HEK293 (cell line): Measurements from ENCODE around the gene LRP3.
A peak's percentile ranks its signal among the peaks of the same experiment; 100 is the strongest.

ENCODE experiments used
- CTCF ChIA-PET: fragments of 350-600 bp; formaldehyde crosslinking; extraction: SDS; loops from one replicate; lab custom pipeline; 2021; ENCODE audit warnings: antibody characterized with exemption; lab: Yijun Ruan, JAX
- POLR2A ChIA-PET: fragments of 300-600 bp; formaldehyde crosslinking; extraction: SDS; loops from one replicate; lab custom pipeline; 2020; ENCODE audit warnings: antibody characterized with exemption, inconsistent platforms; lab: Yijun Ruan, JAX
- H3K27ac ChIP-seq: fragments of 200-500 bp; sonication (Bioruptor generic); 2 replicates; pipeline ENCODE4 v1.5.1; 2014; ENCODE audit warnings: low read depth, low read length, control low read depth, inconsistent platforms; ENCODE audit errors: extremely low read depth
- H3K36me3 ChIP-seq, 2 experiments: fragments of 200-500 bp in 1 of 2; sonication (Bioruptor generic) in 1 of 2; 1 replicate in 1 of 2; 2 replicates in 1 of 2; pipeline ENCODE4 v1.5.1; 2014 to 2017; ENCODE audit warnings: inconsistent platforms in 2 of 2, low read length in 2 of 2; ENCODE audit not compliant: control insufficient read depth in 2 of 2, insufficient read depth in 1 of 2
- H3K4me1 ChIP-seq: fragments of 200-500 bp; sonication (Bioruptor generic); 2 replicates; pipeline ENCODE4 v1.5.1; 2014; ENCODE audit warnings: mild to moderate bottlenecking, low read length, inconsistent platforms; ENCODE audit not compliant: control insufficient read depth, insufficient read depth
- H3K4me3 ChIP-seq: 2 replicates; pipeline ENCODE4 v1.5.1; 2011; ENCODE audit warnings: low read depth, mild to moderate bottlenecking, control low read depth, low read length, moderate library complexity
- H3K9me3 ChIP-seq: fragments of 200-500 bp; sonication (Bioruptor generic); 2 replicates; pipeline ENCODE4 v1.5.1; 2014; ENCODE audit warnings: low read depth, low read length, inconsistent platforms; ENCODE audit not compliant: control insufficient read depth, insufficient read depth
- GLIS2 ChIP-seq: fragments of 450-650 bp; formaldehyde crosslinking; IDR thresholded peaks from 2 replicates; pipeline ENCODE4 v1.5.1; 2016; ENCODE audit warnings: missing biosample characterization, missing genetic modification characterization
- HOXC10 ChIP-seq: sonication (generic); formaldehyde crosslinking; IDR thresholded peaks from 2 replicates; pipeline ENCODE4 v1.8.1; 2023; ENCODE audit warnings: mild to moderate bottlenecking, missing genetic modification reagents
- ZBTB21 ChIP-seq: fragments of 450-650 bp; formaldehyde crosslinking; IDR thresholded peaks from 2 replicates; pipeline ENCODE4 v1.5.1; 2017; ENCODE audit warnings: missing biosample characterization, missing genetic modification characterization
- ZBTB7A ChIP-seq: fragments of 450-650 bp; formaldehyde crosslinking; IDR thresholded peaks from 2 replicates; pipeline ENCODE4 v1.5.1; 2016; ENCODE audit warnings: low read depth, missing biosample characterization, missing genetic modification characterization
- ZFHX2 ChIP-seq: fragments of 450-650 bp; formaldehyde crosslinking; conservative IDR thresholded peaks from 2 replicates; pipeline ENCODE4 v1.5.1; 2016; ENCODE audit warnings: missing biosample characterization, missing genetic modification characterization
- ZFP37 ChIP-seq: fragments of 450-650 bp; formaldehyde crosslinking; IDR thresholded peaks from 2 replicates; pipeline ENCODE4 v1.5.1; 2016; ENCODE audit warnings: missing biosample characterization, missing genetic modification characterization
- ZFP41 ChIP-seq: fragments of 450-650 bp; formaldehyde crosslinking; IDR thresholded peaks from 2 replicates; pipeline ENCODE4 v1.5.1; 2016; ENCODE audit warnings: missing biosample characterization, missing genetic modification characterization, borderline replicate concordance
- ZNF121 ChIP-seq: fragments of 450-650 bp; formaldehyde crosslinking; IDR thresholded peaks from 2 replicates; pipeline ENCODE4 v1.5.1; 2016; ENCODE audit warnings: missing biosample characterization, missing genetic modification characterization
- ZNF169 ChIP-seq: fragments of 450-650 bp; formaldehyde crosslinking; IDR thresholded peaks from 2 replicates; pipeline ENCODE4 v1.5.1; 2016; ENCODE audit warnings: missing biosample characterization, missing genetic modification characterization
- ZNF391 ChIP-seq: fragments of 450-650 bp; formaldehyde crosslinking; IDR thresholded peaks from 2 replicates; pipeline ENCODE4 v1.5.1; 2016; ENCODE audit warnings: low read depth, missing biosample characterization, missing genetic modification characterization, borderline replicate concordance
- ZNF600 ChIP-seq: fragments of 450-650 bp; formaldehyde crosslinking; IDR thresholded peaks from 2 replicates; pipeline ENCODE4 v1.5.1; 2016; ENCODE audit warnings: missing biosample characterization, missing genetic modification characterization
- ZNF624 ChIP-seq: fragments of 450-650 bp; formaldehyde crosslinking; IDR thresholded peaks from 2 replicates; pipeline ENCODE4 v1.5.1; 2017; ENCODE audit warnings: missing biosample characterization, missing genetic modification characterization
- ZNF654 ChIP-seq: fragments of 450-650 bp; formaldehyde crosslinking; IDR thresholded peaks from 2 replicates; pipeline ENCODE4 v1.5.1; 2016; ENCODE audit warnings: low read depth, missing biosample characterization, missing genetic modification characterization
- ZNF747 ChIP-seq: fragments of 450-650 bp; formaldehyde crosslinking; IDR thresholded peaks from 2 replicates; pipeline ENCODE4 v1.5.1; 2016; ENCODE audit warnings: missing biosample characterization, missing genetic modification characterization
- ZSCAN30 ChIP-seq: fragments of 450-650 bp; IDR thresholded peaks from 2 replicates; pipeline ENCODE4 v1.5.1; 2018; ENCODE audit warnings: missing biosample characterization, mild to moderate bottlenecking, missing genetic modification characterization, moderate library complexity
- TF ChIP-seq, protein P1 (sequence below): fragments of 450-650 bp; formaldehyde crosslinking; optimal IDR thresholded peaks from 2 replicates; pipeline ENCODE3; 2016; ENCODE audit warnings: missing biosample characterization, mild to moderate bottlenecking, missing genetic modification characterization
- TF ChIP-seq, protein P2 (sequence below): fragments of 450-650 bp; formaldehyde crosslinking; IDR thresholded peaks from 2 replicates; pipeline ENCODE4 v1.5.1; 2016; ENCODE audit warnings: missing biosample characterization, missing genetic modification characterization
- TF ChIP-seq, protein P3 (sequence below): fragments of 450-650 bp; formaldehyde crosslinking; IDR thresholded peaks from 2 replicates; pipeline ENCODE4 v1.5.1; 2016; ENCODE audit warnings: missing biosample characterization, missing genetic modification characterization
- TF ChIP-seq, protein P4 (sequence below): fragments of 450-650 bp; formaldehyde crosslinking; IDR thresholded peaks from 2 replicates; pipeline ENCODE4 v1.5.1; 2016; ENCODE audit warnings: missing biosample characterization, missing genetic modification characterization
- TF ChIP-seq, protein P5 (sequence below): fragments of 450-650 bp; formaldehyde crosslinking; IDR thresholded peaks from 2 replicates; pipeline ENCODE4 v1.5.1; 2016; ENCODE audit warnings: missing biosample characterization, missing genetic modification characterization, low read depth
- TF ChIP-seq, protein P6 (sequence below): fragments of 450-650 bp; formaldehyde crosslinking; IDR thresholded peaks from 2 replicates; pipeline ENCODE4 v1.5.1; 2016; ENCODE audit warnings: missing biosample characterization, missing genetic modification characterization

The LRP3 gene

DNA sequence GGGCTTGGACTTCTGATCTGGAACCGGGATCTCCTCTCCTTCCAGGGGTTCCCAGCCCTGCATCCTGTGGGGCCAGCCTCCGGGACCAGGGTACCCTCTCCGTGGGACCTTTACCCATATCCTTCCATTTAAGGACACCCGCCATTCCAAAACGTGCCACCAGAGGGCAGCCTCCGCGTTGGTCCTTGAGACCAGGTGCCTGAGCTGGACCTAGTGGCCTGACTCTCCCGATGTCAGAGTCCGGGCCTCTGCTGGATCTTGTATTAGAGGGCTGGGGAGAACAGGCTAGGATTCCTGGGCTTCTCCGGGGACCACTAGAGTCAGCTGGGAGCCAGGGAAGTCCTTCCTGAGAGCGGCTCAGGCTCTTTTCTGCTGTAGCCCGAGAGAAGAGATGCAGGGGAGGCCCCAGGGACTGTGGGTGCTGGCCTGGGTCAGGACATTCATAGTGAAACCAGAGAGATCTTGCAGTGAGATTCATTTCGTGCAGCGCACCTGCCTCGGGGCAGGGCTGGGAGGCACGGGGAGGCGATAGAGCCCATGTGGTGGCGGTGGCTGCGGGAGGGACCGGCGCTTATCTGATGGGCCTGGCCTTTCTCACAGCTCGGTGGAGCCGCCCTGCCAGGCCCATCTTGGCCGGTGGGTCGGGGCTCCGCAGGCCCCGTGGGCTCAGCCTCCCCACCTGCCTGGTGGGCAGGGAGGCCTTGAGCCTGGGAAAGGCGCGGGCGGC is 41.3 kb downstream of the LRP3 start:
- H3K4me3 ChIP-seq = no peak overlapping the region
- H3K36me3 ChIP-seq = no peaks in the 10 kb centered on the region
- peaks cover 2% of the 10 kb centered on the region; the same call in 1 of the 2 replicates for H3K4me1 ChIP-seq
- H3K9me3 ChIP-seq = no peaks in the 10 kb centered on the region; the same call in 1 of the 2 replicates
- ChIA-PET POLR2A (interaction anchor here (0.6 to 1.4 kb wide), 3 partner anchors 67 to 143 kb away, joined by 3 read pairs; partner anchors contain the start of gene CEBPA), CTCF (interaction anchor here (0.5 to 11.2 kb wide), 63 partner anchors 8 to 1117 kb away, joined by 3 to 292 read pairs (median 4); partner anchors contain the start of gene SLC7A10)
- H3K27ac ChIP-seq = no peak overlapping the region
- TF ChIP-seq ZBTB21 (tag by site-specific recombination) (no peak; the same call in 1 of the 2 replicates), ZNF600 (tag by site-specific recombination) (peak; percentile 34; the same call in 1 of the 2 replicates), HOXC10 (CRISPR knock-in tag) (no peak), ZNF747 (tag by site-specific recombination) (no peak), ZNF169 (tag by site-specific recombination) (0 out of 2 replicates have a peak, but pooled peaks have one; percentile 40), ZNF391 (tag by site-specific recombination) (peak; percentile 72; the same call in 1 of the 2 replicates), ZNF624 (tag by site-specific recombination) (no peak), ZFP41 (tag by site-specific recombination) (no peak), ZNF121 (peak; percentile 77; the same call in 1 of the 2 replicates), ZSCAN30 (tag by site-specific recombination) (0 out of 2 replicates have a peak, but pooled peaks have one; percentile 20), ZBTB7A (tag by site-specific recombination) (0 out of 2 replicates have a peak, but pooled peaks have one; percentile 40), ZNF654 (peak; percentile 86), ZFHX2 (tag by site-specific recombination) (peak; percentile 23; the same call in 1 of the 2 replicates), ZFP37 (tag by site-specific recombination) (peak; percentile 79; the same call in 1 of the 2 replicates), GLIS2 (tag by site-specific recombination) (0 out of 2 replicates have a peak, but pooled peaks have one; percentile 52)
- TF ChIP-seq, protein P1, sequence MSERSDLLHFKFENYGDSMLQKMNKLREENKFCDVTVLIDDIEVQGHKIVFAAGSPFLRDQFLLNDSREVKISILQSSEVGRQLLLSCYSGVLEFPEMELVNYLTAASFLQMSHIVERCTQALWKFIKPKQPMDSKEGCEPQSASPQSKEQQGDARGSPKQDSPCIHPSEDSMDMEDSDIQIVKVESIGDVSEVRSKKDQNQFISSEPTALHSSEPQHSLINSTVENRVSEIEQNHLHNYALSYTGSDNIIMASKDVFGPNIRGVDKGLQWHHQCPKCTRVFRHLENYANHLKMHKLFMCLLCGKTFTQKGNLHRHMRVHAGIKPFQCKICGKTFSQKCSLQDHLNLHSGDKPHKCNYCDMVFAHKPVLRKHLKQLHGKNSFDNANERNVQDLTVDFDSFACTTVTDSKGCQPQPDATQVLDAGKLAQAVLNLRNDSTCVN = peak; percentile 8
- TF ChIP-seq, protein P2, sequence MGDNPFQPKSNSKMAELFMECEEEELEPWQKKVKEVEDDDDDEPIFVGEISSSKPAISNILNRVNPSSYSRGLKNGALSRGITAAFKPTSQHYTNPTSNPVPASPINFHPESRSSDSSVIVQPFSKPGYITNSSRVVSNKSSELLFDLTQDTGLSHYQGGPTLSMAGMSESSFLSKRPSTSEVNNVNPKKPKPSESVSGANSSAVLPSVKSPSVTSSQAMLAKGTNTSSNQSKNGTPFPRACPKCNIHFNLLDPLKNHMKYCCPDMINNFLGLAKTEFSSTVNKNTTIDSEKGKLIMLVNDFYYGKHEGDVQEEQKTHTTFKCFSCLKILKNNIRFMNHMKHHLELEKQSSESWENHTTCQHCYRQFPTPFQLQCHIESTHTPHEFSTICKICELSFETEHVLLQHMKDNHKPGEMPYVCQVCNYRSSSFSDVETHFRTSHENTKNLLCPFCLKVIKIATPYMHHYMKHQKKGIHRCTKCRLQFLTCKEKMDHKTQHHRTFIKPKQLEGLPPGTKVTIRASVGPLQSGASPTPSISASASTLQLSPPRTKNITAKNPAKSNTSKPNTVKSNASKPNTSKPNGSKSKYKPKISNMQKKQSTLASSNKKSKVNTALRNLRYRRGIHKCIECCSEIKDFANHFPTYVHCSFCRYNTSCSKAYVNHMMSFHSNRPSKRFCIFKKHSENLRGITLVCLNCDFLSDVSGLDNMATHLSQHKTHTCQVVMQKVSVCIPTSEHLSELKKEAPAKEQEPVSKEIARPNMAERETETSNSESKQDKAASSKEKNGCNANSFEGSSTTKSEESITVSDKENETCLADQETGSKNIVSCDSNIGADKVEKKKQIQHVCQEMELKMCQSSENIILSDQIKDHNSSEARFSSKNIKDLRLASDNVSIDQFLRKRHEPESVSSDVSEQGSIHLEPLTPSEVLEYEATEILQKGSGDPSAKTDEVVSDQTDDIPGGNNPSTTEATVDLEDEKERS (tag by site-specific recombination) = no peak
- TF ChIP-seq, protein P3, sequence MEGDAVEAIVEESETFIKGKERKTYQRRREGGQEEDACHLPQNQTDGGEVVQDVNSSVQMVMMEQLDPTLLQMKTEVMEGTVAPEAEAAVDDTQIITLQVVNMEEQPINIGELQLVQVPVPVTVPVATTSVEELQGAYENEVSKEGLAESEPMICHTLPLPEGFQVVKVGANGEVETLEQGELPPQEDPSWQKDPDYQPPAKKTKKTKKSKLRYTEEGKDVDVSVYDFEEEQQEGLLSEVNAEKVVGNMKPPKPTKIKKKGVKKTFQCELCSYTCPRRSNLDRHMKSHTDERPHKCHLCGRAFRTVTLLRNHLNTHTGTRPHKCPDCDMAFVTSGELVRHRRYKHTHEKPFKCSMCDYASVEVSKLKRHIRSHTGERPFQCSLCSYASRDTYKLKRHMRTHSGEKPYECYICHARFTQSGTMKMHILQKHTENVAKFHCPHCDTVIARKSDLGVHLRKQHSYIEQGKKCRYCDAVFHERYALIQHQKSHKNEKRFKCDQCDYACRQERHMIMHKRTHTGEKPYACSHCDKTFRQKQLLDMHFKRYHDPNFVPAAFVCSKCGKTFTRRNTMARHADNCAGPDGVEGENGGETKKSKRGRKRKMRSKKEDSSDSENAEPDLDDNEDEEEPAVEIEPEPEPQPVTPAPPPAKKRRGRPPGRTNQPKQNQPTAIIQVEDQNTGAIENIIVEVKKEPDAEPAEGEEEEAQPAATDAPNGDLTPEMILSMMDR (tag by site-specific recombination) = peak; percentile 88
- TF ChIP-seq, protein P4, sequence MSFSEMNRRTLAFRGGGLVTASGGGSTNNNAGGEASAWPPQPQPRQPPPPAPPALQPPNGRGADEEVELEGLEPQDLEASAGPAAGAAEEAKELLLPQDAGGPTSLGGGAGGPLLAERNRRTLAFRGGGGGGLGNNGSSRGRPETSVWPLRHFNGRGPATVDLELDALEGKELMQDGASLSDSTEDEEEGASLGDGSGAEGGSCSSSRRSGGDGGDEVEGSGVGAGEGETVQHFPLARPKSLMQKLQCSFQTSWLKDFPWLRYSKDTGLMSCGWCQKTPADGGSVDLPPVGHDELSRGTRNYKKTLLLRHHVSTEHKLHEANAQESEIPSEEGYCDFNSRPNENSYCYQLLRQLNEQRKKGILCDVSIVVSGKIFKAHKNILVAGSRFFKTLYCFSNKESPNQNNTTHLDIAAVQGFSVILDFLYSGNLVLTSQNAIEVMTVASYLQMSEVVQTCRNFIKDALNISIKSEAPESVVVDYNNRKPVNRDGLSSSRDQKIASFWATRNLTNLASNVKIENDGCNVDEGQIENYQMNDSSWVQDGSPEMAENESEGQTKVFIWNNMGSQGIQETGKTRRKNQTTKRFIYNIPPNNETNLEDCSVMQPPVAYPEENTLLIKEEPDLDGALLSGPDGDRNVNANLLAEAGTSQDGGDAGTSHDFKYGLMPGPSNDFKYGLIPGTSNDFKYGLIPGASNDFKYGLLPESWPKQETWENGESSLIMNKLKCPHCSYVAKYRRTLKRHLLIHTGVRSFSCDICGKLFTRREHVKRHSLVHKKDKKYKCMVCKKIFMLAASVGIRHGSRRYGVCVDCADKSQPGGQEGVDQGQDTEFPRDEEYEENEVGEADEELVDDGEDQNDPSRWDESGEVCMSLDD (tag by site-specific recombination) = peak; percentile 19; the same call in 1 of the 2 replicates
- TF ChIP-seq, protein P5, sequence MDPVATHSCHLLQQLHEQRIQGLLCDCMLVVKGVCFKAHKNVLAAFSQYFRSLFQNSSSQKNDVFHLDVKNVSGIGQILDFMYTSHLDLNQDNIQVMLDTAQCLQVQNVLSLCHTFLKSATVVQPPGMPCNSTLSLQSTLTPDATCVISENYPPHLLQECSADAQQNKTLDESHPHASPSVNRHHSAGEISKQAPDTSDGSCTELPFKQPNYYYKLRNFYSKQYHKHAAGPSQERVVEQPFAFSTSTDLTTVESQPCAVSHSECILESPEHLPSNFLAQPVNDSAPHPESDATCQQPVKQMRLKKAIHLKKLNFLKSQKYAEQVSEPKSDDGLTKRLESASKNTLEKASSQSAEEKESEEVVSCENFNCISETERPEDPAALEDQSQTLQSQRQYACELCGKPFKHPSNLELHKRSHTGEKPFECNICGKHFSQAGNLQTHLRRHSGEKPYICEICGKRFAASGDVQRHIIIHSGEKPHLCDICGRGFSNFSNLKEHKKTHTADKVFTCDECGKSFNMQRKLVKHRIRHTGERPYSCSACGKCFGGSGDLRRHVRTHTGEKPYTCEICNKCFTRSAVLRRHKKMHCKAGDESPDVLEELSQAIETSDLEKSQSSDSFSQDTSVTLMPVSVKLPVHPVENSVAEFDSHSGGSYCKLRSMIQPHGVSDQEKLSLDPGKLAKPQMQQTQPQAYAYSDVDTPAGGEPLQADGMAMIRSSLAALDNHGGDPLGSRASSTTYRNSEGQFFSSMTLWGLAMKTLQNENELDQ = no peak
- TF ChIP-seq, protein P6, sequence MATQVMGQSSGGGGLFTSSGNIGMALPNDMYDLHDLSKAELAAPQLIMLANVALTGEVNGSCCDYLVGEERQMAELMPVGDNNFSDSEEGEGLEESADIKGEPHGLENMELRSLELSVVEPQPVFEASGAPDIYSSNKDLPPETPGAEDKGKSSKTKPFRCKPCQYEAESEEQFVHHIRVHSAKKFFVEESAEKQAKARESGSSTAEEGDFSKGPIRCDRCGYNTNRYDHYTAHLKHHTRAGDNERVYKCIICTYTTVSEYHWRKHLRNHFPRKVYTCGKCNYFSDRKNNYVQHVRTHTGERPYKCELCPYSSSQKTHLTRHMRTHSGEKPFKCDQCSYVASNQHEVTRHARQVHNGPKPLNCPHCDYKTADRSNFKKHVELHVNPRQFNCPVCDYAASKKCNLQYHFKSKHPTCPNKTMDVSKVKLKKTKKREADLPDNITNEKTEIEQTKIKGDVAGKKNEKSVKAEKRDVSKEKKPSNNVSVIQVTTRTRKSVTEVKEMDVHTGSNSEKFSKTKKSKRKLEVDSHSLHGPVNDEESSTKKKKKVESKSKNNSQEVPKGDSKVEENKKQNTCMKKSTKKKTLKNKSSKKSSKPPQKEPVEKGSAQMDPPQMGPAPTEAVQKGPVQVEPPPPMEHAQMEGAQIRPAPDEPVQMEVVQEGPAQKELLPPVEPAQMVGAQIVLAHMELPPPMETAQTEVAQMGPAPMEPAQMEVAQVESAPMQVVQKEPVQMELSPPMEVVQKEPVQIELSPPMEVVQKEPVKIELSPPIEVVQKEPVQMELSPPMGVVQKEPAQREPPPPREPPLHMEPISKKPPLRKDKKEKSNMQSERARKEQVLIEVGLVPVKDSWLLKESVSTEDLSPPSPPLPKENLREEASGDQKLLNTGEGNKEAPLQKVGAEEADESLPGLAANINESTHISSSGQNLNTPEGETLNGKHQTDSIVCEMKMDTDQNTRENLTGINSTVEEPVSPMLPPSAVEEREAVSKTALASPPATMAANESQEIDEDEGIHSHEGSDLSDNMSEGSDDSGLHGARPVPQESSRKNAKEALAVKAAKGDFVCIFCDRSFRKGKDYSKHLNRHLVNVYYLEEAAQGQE (tag by site-specific recombination) = peak; percentile 55; the same call in 1 of the 2 replicates
